ENCODE data around the gene ZNF44. TPM values are rescaled to one million over a fixed set of nuclear protein-coding genes. Genes with fewer than 3 reads are reported as not detected.

ZNF44 gene
- total RNA-seq, 2 experiments from 2014 or later: 15.5 to 15.7 TPM

DNA sequence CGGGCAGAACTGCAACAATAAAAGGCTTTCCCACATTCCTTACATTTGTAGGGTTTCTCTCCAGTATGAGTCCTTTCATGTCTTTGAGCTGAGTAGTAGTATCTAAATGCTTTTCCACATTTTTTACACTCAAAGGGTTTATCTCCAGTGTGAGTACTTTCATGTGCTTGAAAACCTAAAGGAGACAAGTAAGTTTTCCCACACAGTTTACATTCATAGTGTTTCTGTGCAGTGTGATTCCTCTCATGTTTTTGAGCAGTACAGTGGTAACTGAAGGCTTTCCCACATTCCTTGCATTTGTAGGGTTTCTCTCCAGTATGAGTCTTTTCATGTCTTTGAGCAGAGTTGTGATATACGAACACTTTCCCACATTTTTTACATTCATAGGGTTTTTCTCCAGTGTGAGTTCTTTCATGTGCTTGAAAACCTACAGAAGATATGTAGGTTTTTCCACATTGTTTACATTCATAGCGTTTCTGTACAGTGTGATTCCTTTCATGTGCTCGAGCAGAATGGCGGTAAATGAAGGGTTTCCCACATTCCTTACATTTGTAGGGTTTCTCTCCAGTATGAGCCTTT is 47.0 kb downstream of the ZNF44 start:
- H3K9me3 Mint-ChIP-seq: peaks cover 58% of the 10 kb centered on the region
- H3K27me3 Mint-ChIP-seq: no peaks in the 10 kb centered on the region
- CTCF ChIA-PET: no interaction called here
- H3K27ac Mint-ChIP-seq: no peak overlapping the region
- H3K4me3 Mint-ChIP-seq: no peak overlapping the region
- DNase-seq: no peak
- H3K4me1 Mint-ChIP-seq: no peaks in the 10 kb centered on the region
- H3K36me3 Mint-ChIP-seq (ENCODE audit: low read depth): peaks cover 21% of the 10 kb centered on the region
- POLR2A ChIA-PET: no interaction called here

DNA sequence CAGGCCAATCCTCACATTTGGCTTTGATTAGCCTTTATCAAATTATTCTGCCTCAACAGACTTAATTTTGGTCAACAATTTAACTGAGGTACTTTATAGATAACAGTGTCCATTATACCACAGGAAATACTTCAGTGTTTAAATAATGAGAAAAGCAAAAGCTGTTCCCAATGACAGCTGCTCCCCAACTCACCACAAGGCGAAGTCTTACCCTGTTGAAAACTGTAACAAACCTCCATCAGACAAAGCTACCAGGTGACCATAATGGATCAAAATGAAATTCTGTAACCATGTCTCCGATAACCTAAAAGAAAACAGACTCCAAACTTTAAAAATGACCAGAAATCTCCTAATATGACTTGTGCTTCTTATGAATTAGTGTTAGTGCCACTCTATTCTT is 50.3 kb downstream of the ZNF44 start:
- no peaks in the 10 kb centered on the region for H3K4me1 Mint-ChIP-seq
- CTCF ChIA-PET: interaction anchor here (0.6 kb wide), 1 partner anchor 194 kb away, joined by 3 read pairs; no protein-coding TSS in a partner anchor
- POLR2A ChIA-PET: no interaction called here
- no peak for DNase-seq
- H3K27ac Mint-ChIP-seq: no peak overlapping the region
- H3K27me3 Mint-ChIP-seq: no peaks in the 10 kb centered on the region
- H3K4me3 Mint-ChIP-seq: no peak overlapping the region
- H3K9me3 Mint-ChIP-seq: peaks cover 51% of the 10 kb centered on the region
- peaks cover 23% of the 10 kb centered on the region for H3K36me3 Mint-ChIP-seq (ENCODE audit: low read depth)

DNA sequence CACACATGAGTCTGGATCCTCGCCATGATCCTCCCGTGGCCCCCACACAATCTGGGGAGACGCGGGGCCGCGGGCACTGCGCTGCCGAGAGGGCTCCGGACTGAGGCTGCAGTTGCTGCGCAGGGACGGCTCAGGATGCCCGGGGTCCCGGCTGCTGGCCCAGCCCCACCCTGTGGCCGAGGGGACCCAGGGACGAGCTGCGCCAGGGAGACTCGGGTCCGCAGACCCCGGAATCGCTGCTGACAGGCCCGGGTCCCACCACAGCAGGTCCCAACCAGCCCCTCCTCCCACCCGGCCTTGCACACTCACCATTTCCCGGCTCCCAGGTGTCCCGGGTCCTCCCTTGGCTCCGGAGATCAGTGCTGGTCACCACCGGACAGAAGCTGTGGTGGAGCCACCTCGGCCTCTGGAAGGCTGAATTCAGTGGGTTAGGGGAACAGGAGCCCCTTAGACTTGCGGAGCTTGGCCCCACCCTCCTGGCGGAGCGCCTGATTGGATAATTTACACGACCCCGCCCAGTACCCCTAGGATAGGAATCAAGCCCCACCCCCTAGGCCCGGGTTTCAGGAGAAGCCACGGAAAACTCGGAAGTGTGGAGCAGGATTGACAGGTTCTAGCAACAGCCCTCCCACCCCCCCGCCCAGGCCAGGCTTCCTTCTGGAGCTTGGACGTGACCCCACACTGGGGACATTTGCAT is 57.4 kb downstream of the ZNF44 start:
- POLR2A ChIA-PET: no interaction called here
- no peak for DNase-seq

DNA sequence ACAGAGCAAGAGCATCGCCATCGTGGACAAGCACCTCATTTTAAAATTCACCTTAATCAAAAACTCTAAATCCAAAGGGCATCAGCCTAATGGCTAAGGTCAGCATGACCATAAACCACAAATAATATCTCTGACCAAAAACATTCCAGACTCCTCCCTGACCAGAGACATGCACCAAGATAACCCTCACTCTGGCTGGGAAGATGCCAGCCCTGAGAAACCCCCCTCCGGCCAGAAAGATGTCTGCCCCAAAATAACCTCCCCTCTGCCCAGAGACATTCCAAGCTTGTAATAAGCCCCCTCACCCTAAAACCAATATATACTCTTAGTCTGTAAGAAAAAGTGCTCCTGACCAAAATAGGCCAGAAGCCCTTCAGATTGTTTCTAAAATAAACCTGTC is 61.7 kb downstream of the ZNF44 start:
- H3K4me1 Mint-ChIP-seq: no peaks in the 10 kb centered on the region
- ChIA-PET POLR2A (no interaction called here), CTCF (no interaction called here)
- H3K9me3 Mint-ChIP-seq: peaks cover 63% of the 10 kb centered on the region
- no peak overlapping the region for H3K27ac Mint-ChIP-seq
- H3K36me3 Mint-ChIP-seq (ENCODE audit: low read depth): peaks cover 29% of the 10 kb centered on the region
- no peaks in the 10 kb centered on the region for H3K27me3 Mint-ChIP-seq
- no peak overlapping the region for H3K4me3 Mint-ChIP-seq
- DNase-seq: no peak

More for the DNA sequence above, 57.4 kb downstream of the ZNF44 start:
- H3K27ac Mint-ChIP-seq: no peak overlapping the region
- H3K27me3 Mint-ChIP-seq: no peaks in the 10 kb centered on the region
- H3K4me1 Mint-ChIP-seq: no peaks in the 10 kb centered on the region
- no peak overlapping the region for H3K4me3 Mint-ChIP-seq
- CTCF ChIA-PET: no interaction called here
- H3K9me3 Mint-ChIP-seq: peaks cover 42% of the 10 kb centered on the region
- H3K36me3 Mint-ChIP-seq (ENCODE audit: low read depth): peaks cover 22% of the 10 kb centered on the region

DNA sequence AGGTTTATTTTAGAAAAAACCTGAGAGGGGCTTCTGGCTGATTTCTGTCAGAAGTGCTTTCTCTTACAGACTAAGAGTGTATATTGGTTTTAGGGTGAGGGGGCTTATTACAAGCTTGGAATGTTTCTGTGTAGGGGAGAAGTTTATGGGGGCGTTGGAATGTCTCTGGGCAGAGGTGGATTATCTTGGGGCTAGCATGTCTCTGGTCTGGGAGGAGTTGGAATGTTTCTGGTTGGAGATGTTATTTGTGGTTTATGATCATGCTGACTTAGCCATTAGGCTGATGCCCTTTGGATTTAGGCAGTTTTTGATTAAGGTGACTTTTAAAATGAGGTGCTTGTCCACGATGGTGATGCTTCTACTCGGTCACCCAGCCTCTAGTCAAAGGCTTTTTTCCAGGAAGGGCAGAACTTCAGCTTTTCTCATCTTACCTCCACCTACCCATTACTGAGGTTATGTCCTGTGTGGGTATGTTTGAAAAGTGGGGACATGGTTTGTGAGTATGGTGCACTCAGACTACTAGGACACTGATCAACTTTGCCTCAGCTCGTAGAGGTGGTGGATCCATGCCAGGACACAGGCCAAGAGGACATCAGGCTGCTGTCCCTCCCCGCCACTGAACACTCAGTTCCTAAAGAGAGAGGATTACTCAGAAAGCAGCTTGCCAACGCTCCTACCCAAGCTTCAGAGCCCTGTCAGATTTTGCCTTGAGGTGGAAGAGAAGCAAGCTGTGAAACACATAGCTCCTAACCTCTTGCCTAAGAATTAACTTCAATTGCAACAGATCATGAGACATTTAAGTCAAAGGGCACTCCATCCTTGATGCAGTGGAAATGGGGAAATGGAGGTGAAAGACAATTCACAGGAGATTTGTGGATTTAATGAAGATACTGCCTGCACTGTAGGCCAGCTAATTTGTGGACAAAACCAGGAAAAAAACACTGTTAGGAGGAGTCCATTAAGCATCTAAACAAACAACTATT is 63.6 kb downstream of the ZNF44 start:
- Mint-ChIP-seq H3K4me3 (no peak overlapping the region), H3K4me1 (no peaks in the 10 kb centered on the region), H3K27me3 (no peaks in the 10 kb centered on the region), H3K36me3 (ENCODE audit: low read depth) (peaks cover 19% of the 10 kb centered on the region), H3K9me3 (peaks cover 59% of the 10 kb centered on the region), H3K27ac (no peak overlapping the region)
- no peak for DNase-seq
- ChIA-PET CTCF (no interaction called here), POLR2A (no interaction called here)

DNA sequence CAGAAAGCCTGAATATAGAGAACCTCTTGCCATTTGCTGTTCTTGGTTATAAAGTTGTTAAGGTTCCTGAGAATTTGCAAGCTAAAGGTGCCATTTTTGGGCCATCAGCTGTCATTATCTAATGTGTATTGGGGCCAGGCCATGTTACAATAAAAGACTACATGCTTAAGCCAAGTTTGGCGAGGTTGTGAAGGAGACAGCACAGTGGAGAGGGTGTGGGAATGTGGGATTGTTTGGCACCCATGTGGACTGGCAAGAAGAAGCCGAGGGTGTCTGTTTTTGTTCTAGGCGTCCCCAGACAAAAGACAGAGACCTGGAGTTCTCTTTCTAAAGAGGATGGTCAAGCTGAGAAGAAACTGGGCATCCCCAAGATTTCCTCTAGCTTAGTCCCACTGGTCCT is 64.7 kb downstream of the ZNF44 start:
- ChIA-PET CTCF (no interaction called here), POLR2A (no interaction called here)
- no peak overlapping the region for H3K27ac Mint-ChIP-seq
- peaks cover 57% of the 10 kb centered on the region for H3K9me3 Mint-ChIP-seq
- H3K36me3 Mint-ChIP-seq (ENCODE audit: low read depth): peaks cover 15% of the 10 kb centered on the region
- no peaks in the 10 kb centered on the region for H3K4me1 Mint-ChIP-seq
- no peak overlapping the region for H3K4me3 Mint-ChIP-seq
- H3K27me3 Mint-ChIP-seq: no peaks in the 10 kb centered on the region
- no peak for DNase-seq

DNA sequence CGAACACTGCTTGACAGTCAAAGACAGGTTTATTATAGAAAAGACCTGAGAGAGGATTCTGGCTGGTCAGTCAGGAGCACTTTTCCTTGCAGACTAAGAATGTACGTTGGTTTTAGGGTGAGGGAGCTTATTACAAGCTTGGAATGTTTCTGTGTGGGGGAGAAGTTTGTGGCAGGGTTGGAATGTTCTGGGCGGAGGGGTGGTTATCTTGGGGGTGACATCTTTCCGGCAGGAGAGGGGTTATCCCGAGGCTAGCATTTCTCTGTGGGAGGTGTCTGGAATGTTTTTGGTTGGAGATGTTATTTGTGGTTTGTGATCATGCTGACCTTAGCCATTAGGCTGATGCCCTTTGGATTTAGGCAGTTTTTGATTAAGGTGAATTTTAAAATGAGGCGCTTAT is 70.0 kb downstream of the ZNF44 start:
- Mint-ChIP-seq H3K4me1 (no peaks in the 10 kb centered on the region), H3K4me3 (no peak overlapping the region), H3K36me3 (ENCODE audit: low read depth) (peaks cover 9% of the 10 kb centered on the region), H3K27me3 (no peaks in the 10 kb centered on the region), H3K27ac (no peak overlapping the region), H3K9me3 (peaks cover 39% of the 10 kb centered on the region)
- ChIA-PET POLR2A (no interaction called here), CTCF (interaction anchor here (1.6 kb wide), 1 partner anchor 301 kb away, joined by 3 read pairs; no protein-coding TSS in a partner anchor)
- DNase-seq: no peak

DNA sequence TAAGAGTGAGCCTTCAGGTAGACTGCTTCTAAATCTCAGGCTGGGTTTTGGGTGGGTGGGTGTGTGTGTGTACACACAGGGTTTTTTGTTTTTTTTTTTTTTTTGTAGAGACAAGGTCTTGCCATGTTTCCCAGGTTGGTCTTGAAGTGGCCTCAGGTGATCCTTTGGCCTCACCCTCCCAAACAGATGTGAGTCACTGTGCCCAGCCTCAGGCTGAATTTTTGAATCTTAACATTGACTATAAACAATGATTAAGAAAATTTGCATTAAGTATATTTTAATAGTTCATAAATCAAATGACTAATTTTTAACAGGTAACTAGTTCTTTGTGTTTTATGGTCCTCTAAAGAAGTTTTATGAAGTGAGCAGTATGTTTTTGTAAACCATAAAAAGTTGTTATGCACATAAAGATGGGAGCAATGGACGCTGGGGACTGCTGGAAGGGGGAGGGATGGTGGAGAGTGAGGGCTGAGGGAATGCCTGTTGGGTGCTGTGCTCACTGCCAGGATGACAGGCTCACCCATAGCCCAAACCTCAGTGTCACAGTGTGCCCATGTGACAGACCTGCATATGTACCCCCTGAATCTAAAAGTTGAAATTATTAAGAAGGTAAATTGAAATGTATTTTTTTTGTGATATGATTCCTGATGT is 71.6 kb downstream of the ZNF44 start:
- peaks cover 18% of the 10 kb centered on the region for H3K36me3 Mint-ChIP-seq (ENCODE audit: low read depth)
- H3K4me1 Mint-ChIP-seq: no peaks in the 10 kb centered on the region
- no peak overlapping the region for H3K4me3 Mint-ChIP-seq
- no peak for DNase-seq
- peaks cover 42% of the 10 kb centered on the region for H3K9me3 Mint-ChIP-seq
- no peaks in the 10 kb centered on the region for H3K27me3 Mint-ChIP-seq
- ChIA-PET CTCF (no interaction called here), POLR2A (no interaction called here)
- no peak overlapping the region for H3K27ac Mint-ChIP-seq

Other genes with a start within 250 kb of the ZNF44 start
- under 1 TPM; 0.12 to 0.52 TPM for gene ZNF878, start 241.9 kb downstream of the ZNF44 start, total RNA-seq
- gene ZNF844, start 230.2 kb downstream of the ZNF44 start, total RNA-seq: 1 to 10 TPM; 3.5 to 3.6 TPM
- 1 to 10 TPM; 3.7 to 4.2 TPM for gene ZNF20, start 154.5 kb downstream of the ZNF44 start, total RNA-seq
- gene ZNF625, start 138.1 kb downstream of the ZNF44 start, total RNA-seq: 1 to 10 TPM; 6.1 to 6.7 TPM
- gene ZNF136, start 131.8 kb downstream of the ZNF44 start, total RNA-seq: 10 to 100 TPM; 14.5 to 17.4 TPM
- 1 to 10 TPM; 3.8 to 3.9 TPM for gene ZNF563, start 38.8 kb upstream of the ZNF44 start, total RNA-seq
- gene ZNF442, start 70.8 kb upstream of the ZNF44 start, total RNA-seq: 1 to 10 TPM in 1 of 2 experiments, under 1 TPM in 1; 0.50 to 1.2 TPM
- gene ZNF799, start 106.4 kb upstream of the ZNF44 start, total RNA-seq: 1 to 10 TPM; 4.7 to 5.4 TPM
- gene ZNF443, start 146.1 kb upstream of the ZNF44 start, total RNA-seq: 1 to 10 TPM; 5.8 to 6.4 TPM
- 1 to 10 TPM; 2.2 to 2.4 TPM for gene ZNF709, start 189.9 kb upstream of the ZNF44 start, total RNA-seq